HCT116 (cell line): ENCODE measurements around the gene ABCA1. TPM values are rescaled to one million over a fixed set of nuclear protein-coding genes. Genes with fewer than 3 reads are reported as not detected.
"Not testable (repeated sequence)": the region's sequence is repeated elsewhere in the genome, so short reads cannot be mapped to it uniquely, and the experiment has no call there.

ENCODE experiments used
- ATAC-seq: fragments of 200-7000 bp; cut with Tn5 transposase; 2 replicates; pipeline ENCODE4 v1.9.1; 2020; ENCODE audit warnings: mild to moderate bottlenecking, moderate library complexity
- BruUV-seq: library from RNA; stranded (reverse); fragments of 400-500 nt; replicated peaks from 2 replicates; lab custom pipeline; 2021; lab: Mats Ljungman, UMichigan
- CTCF ChIA-PET: fragments of 300-600 bp; sonication (Branson Sonifier 250); formaldehyde crosslinking; loops from one replicate; lab custom pipeline; 2021; ENCODE audit warnings: antibody characterized with exemption; lab: Charles Lee
- POLR2A ChIA-PET: fragments of 300-600, 350-600 bp; sonication (Branson Sonifier 250); formaldehyde crosslinking; loops from one replicate; lab custom pipeline; 2021; ENCODE audit warnings: antibody characterized with exemption; lab: Charles Lee
- RAD21 ChIA-PET, 2 experiments: fragments of 300-600 bp; sonication (Branson Sonifier 250); formaldehyde crosslinking; loops; one replicate each; lab custom pipeline; 2023; ENCODE audit warnings: low total read pairs in 2 of 2; ENCODE audit not compliant: uncharacterized antibody in 2 of 2, unreplicated experiment in 2 of 2, low non-redundant PET in 1 of 2; lab: Charles Lee
- DNase-seq: peaks from one replicate; pipeline ENCODE4 v3.0.0-alpha.2; 2010; ENCODE audit warnings: low read depth, low spot score
- H2AFZ ChIP-seq: fragments of 200-600 bp; shearing (Covaris generic), sonication (generic); 2 replicates; pipeline ENCODE4 v1.6.1; 2017; ENCODE audit warnings: low read depth, mixed run types, mixed read lengths, antibody characterized with exemption, low read length; ENCODE audit not compliant: poor library complexity, severe bottlenecking
- H3K27ac ChIP-seq: 2 replicates; pipeline ENCODE4 v1.5.1; 2012; ENCODE audit warnings: low read depth, low read length
- H3K27me3 ChIP-seq: fragments of 200-600 bp; sonication (generic); 2 replicates; pipeline ENCODE4 v1.6.1; 2016; ENCODE audit warnings: mixed run types, low read length, mixed read lengths; ENCODE audit not compliant: insufficient read depth
- H3K36me3 ChIP-seq, 2 experiments: fragments of 200-500 bp in 1 of 2; fragments of 200-600 bp in 1 of 2; sonication (Bioruptor generic) in 1 of 2; sonication (generic) in 1 of 2; 2 replicates each; pipeline versions ENCODE4 v1.5.1 to v1.6.1; 2014 to 2016; ENCODE audit warnings: low read length in 2 of 2, inconsistent platforms in 1 of 2, mixed read lengths in 1 of 2, mixed run types in 1 of 2; ENCODE audit not compliant: insufficient read depth in 2 of 2, control insufficient read depth in 1 of 2
- H3K4me1 ChIP-seq, 2 experiments: fragments of 200-600 bp in 1 of 2; sonication (generic) in 1 of 2; 2 replicates each; pipeline versions ENCODE4 v1.5.1 to v1.6.1; 2012 to 2017; ENCODE audit warnings: low read length in 2 of 2, inconsistent platforms in 1 of 2, mild to moderate bottlenecking in 1 of 2, mixed read lengths in 1 of 2, mixed run types in 1 of 2, moderate library complexity in 1 of 2; ENCODE audit not compliant: insufficient read depth in 2 of 2, control insufficient read depth in 1 of 2
- H3K4me2 ChIP-seq: fragments of 200-600 bp; sonication (generic); 2 replicates; pipeline ENCODE4 v1.6.1; 2017; ENCODE audit warnings: mixed run types, low read length, mixed read lengths
- H3K4me3 ChIP-seq, 2 experiments: fragments of 200-600 bp in 1 of 2; sonication (generic) in 1 of 2; replicated peaks in 1 of 2; 2 replicates each; pipeline ENCODE4 v1.5.1; 2011 to 2016; ENCODE audit warnings: low read length in 2 of 2, control low read depth in 1 of 2, low read depth in 1 of 2, mild to moderate bottlenecking in 1 of 2, mixed read lengths in 1 of 2, mixed run types in 1 of 2
- H3K79me2 ChIP-seq: fragments of 200-600 bp; sonication (generic); 2 replicates; pipeline ENCODE4 v1.6.1; 2017; ENCODE audit warnings: mild to moderate bottlenecking, mixed run types, low read length, moderate library complexity, mixed read lengths; ENCODE audit not compliant: insufficient read depth
- H3K9ac ChIP-seq: fragments of 200-600 bp; sonication (generic); 2 replicates; pipeline ENCODE4 v1.6.1; 2016; ENCODE audit warnings: low read length, mixed read lengths
- H3K9me2 ChIP-seq: fragments of 200-600 bp; sonication (generic), shearing (Covaris generic); 2 replicates; pipeline ENCODE4 v1.6.1; 2017; ENCODE audit warnings: mixed run types, mild to moderate bottlenecking, moderate library complexity; ENCODE audit not compliant: insufficient read depth
- H3K9me3 ChIP-seq, 2 experiments: fragments of 200-500 bp in 1 of 2; fragments of 200-600 bp in 1 of 2; sonication (Bioruptor generic) in 1 of 2; sonication (generic) in 1 of 2; 2 replicates each; pipeline ENCODE4 v1.6.1; 2014 to 2017; ENCODE audit warnings: low read length in 2 of 2, mixed read lengths in 2 of 2, inconsistent platforms in 1 of 2, low read depth in 1 of 2, mild to moderate bottlenecking in 1 of 2, mixed run types in 1 of 2, moderate library complexity in 1 of 2; ENCODE audit not compliant: control insufficient read depth in 1 of 2, insufficient read depth in 1 of 2
- H4K20me1 ChIP-seq: fragments of 200-600 bp; sonication (generic), shearing (Covaris generic); 2 replicates; pipeline ENCODE4 v1.6.1; 2017; ENCODE audit warnings: mixed run types, mild to moderate bottlenecking, moderate library complexity; ENCODE audit not compliant: insufficient read depth
- ATF3 ChIP-seq: IDR thresholded peaks from 2 replicates; pipeline ENCODE4 v1.6.1; 2012
- CBX3 ChIP-seq: IDR thresholded peaks from 2 replicates; pipeline ENCODE4 v1.6.1; 2012; ENCODE audit warnings: low read depth
- CEBPB ChIP-seq: IDR thresholded peaks from 2 replicates; pipeline ENCODE4 v1.6.1; 2012; ENCODE audit warnings: low read depth
- EGR1 ChIP-seq: IDR thresholded peaks from 2 replicates; pipeline ENCODE4 v1.6.1; 2012; ENCODE audit warnings: low read depth
- ELF1 ChIP-seq: IDR thresholded peaks from 2 replicates; pipeline ENCODE4 v1.6.1; 2012; ENCODE audit warnings: low read depth, borderline replicate concordance
- EZH2phosphoT487 ChIP-seq: fragments of 200-600 bp; IDR thresholded peaks from 2 replicates; pipeline ENCODE4 v1.6.1; 2018; ENCODE audit warnings: antibody characterized with exemption, borderline replicate concordance
- FOSL1 ChIP-seq: IDR thresholded peaks from 2 replicates; pipeline ENCODE4 v1.6.1; 2012; ENCODE audit warnings: low read depth
- JUND ChIP-seq: IDR thresholded peaks from 2 replicates; pipeline ENCODE4 v1.6.1; 2012
- MAX ChIP-seq: IDR thresholded peaks from 2 replicates; pipeline ENCODE4 v1.6.1; 2012
- POLR2A ChIP-seq: IDR thresholded peaks from 2 replicates; pipeline ENCODE4 v1.7.0; 2011; ENCODE audit warnings: borderline replicate concordance; ENCODE audit not compliant: insufficient read depth, insufficient read length; ENCODE audit errors: extremely low read depth
- RAD21 ChIP-seq: IDR thresholded peaks from 2 replicates; pipeline ENCODE4 v1.6.1; 2012; ENCODE audit warnings: low read depth, mild to moderate bottlenecking
- REST ChIP-seq: IDR thresholded peaks from 2 replicates; pipeline ENCODE4 v1.6.1; 2012; ENCODE audit warnings: low read depth
- SIN3A ChIP-seq: IDR thresholded peaks from 2 replicates; pipeline ENCODE4 v1.6.1; 2012; ENCODE audit warnings: low read depth
- SP1 ChIP-seq: IDR thresholded peaks from 2 replicates; pipeline ENCODE4 v1.6.1; 2012; ENCODE audit warnings: low read depth
- TCF7L2 ChIP-seq: IDR thresholded peaks from 2 replicates; pipeline ENCODE4 v1.7.0; 2011; ENCODE audit warnings: borderline replicate concordance, inconsistent platforms; ENCODE audit not compliant: insufficient read depth, insufficient read length; ENCODE audit errors: extremely low read depth
- YY1 ChIP-seq: IDR thresholded peaks from 2 replicates; pipeline ENCODE4 v1.6.1; 2011; ENCODE audit warnings: low read length, low read depth, moderate library complexity, mild to moderate bottlenecking; ENCODE audit not compliant: insufficient replicate concordance; ENCODE audit errors: extremely low read depth
- intact Hi-C: fragments of 100-400 bp; cut with micrococcal nuclease; formaldehyde crosslinking; loops from 2 replicates; pipeline ENCODE4 v1.10.0; 2022
- total RNA-seq: library from RNA; stranded (reverse); gene quantifications from one replicate; pipeline ENCODE4 v1.2.1, GENCODE V29; 2021; ENCODE audit not compliant: unreplicated experiment

ABCA1 gene
- total RNA-seq, 1 experiment from 2014 or later = 0.89 TPM

- CTCF ChIA-PET, H3K36me3 ChIP-seq, H3K27ac ChIP-seq, H3K4me2 ChIP-seq, POLR2A ChIA-PET, H3K27me3 ChIP-seq, ATAC-seq, DNase-seq, H3K9me3 ChIP-seq, H3K79me2 ChIP-seq, BruUV-seq, H3K9ac ChIP-seq, H4K20me1 ChIP-seq, RAD21 ChIA-PET, H3K4me1 ChIP-seq, H3K4me3 ChIP-seq, H3K9me2 ChIP-seq, intact Hi-C loops, H2AFZ ChIP-seq: not testable (repeated sequence)
Measured at GRCh38 chr9:104935501-104935810, 7.5 kb upstream of the ABCA1 start.

- H2AFZ ChIP-seq = no peak overlapping the region
- ChIA-PET CTCF (no interaction called here), RAD21 (no interaction called here)
- intact Hi-C loops = no loop called here
- DNase-seq (no peak), ATAC-seq (no peak)
- no peaks in the 10 kb centered on the region for H3K4me1 ChIP-seq
- no peak overlapping the region for H3K27ac ChIP-seq
- H3K79me2 ChIP-seq = no peaks in the 10 kb centered on the region
- no peaks in the 10 kb centered on the region for H3K36me3 ChIP-seq
- no peak overlapping the region for H3K4me3 ChIP-seq
- no peaks in the 10 kb centered on the region for H4K20me1 ChIP-seq
- H3K9me2 ChIP-seq = no peaks in the 10 kb centered on the region
- H3K4me2 ChIP-seq = no peak overlapping the region
- TF ChIP-seq YY1 (no peak), FOSL1 (no peak), ELF1 (no peak), REST (no peak), ATF3 (no peak), TCF7L2 (no peak), EZH2phosphoT487 (no peak), JUND (no peak), MAX (no peak), EGR1 (no peak), RAD21 (no peak), CBX3 (no peak), SIN3A (no peak), CEBPB (no peak), SP1 (no peak), POLR2A (no peak)
- TF ChIP-seq, all 23 proteins: peak for 0
- no peaks in the 10 kb centered on the region for H3K27me3 ChIP-seq
- H3K9me3 ChIP-seq = no peaks in the 10 kb centered on the region
- no peak overlapping the region for H3K9ac ChIP-seq
- BruUV-seq = no TSS peak
- POLR2A ChIA-PET = no interaction called here
Measured at GRCh38 chr9:104934691-104935500, 6.9 kb upstream of the ABCA1 start.
